Daoy (cell line): ENCODE results near the gene ERCC5. TPM values are rescaled to one million over a fixed set of nuclear protein-coding genes. Genes with fewer than 3 reads are reported as not detected.
A peak's percentile ranks its signal among the peaks of the same experiment; 100 is the strongest.

Experiments
- DNase-seq: peaks from one replicate; pipeline ENCODE4 v3.0.0-alpha.2; 2015; ENCODE audit warnings: low read depth
- total RNA-seq: library from RNA; depleted of rRNA; stranded (reverse); fragments of >200 nt; shearing (Covaris generic); gene quantifications from 2 replicates; pipeline ENCODE4 v1.2.3, GENCODE V29; 2014

Gene ERCC5
- total RNA-seq, 1 experiment from 2014 or later: 29.2 TPM

- no peak for DNase-seq
Measured at GRCh38 chr13:102845289-102845629, 573 bp upstream of the ERCC5 start.

GRCh38 chr13:102846261-102847015, 606 bp downstream of the ERCC5 start:
- DNase-seq: peak; percentile 29

DNA sequence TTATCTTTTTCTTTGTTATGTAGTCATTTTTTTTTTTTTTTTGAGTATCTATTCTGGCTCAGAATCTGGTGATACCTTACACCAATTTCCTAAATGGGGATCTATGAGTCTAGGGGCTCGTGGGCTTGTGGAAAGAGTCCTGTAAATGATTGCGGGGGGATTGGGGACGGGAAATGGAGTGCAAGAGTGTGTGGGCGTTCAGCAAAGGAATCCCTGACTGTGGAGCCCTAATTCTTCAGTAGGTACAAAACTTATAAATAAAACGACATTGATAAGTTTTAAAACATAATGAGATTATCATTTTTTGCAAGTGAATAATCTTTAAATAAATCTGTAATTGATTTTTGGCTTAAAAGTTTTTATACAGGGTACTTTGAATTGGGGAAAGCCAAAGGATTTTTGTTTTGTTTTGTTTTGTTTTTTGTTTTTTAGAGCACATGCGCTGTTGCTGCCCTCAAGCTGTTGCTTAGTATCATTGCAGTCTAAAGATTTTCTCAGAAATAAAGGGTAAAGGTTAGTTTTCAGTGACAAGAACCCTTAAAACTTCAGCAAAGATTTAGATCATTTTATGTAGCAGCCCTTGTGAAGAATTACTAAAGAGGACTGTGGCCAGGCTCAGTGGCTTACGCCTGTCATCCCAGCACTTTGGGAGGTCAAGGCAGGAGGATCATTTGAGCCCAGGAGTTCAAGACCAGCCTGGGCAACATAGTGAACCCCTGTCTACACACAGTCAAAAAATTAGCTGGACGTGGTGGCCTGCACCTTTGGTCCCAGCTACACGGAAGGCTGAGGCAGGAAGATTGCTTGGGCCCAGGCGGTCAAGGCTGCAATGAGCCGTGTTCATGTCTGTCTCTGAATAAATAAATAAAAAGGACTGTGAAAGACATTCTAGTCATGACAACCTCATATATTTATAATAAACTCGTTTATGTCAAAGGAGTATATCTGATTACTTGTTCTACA, 1.7 kb downstream of the ERCC5 start:
- DNase-seq: no peak

GRCh38 chr13:102848956-102849355, 3.1 kb downstream of the ERCC5 start:
- no peak for DNase-seq

- no peak for DNase-seq
Measured at GRCh38 chr13:102852556-102852955, 6.7 kb downstream of the ERCC5 start.

DNA sequence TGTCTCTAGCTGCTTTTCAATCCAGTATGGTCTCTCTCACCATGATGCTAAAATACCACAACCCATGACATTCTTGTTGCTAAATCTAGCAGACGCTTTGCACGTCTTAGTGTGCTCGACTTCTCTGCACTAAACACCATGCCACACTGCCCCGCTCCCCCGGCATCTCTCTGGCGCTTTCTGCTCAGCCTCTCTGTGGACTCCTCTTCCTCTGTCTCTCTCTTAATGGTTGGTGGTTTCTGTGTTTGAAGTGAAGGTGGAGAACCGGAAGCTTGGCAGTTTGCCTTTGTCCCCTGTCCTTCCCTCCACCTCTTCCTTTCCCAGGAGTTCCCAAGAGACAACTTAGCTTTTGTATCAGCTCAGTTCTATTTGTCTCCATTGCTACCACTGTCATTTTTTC, 8.8 kb downstream of the ERCC5 start:
- DNase-seq: no peak

- DNase-seq: peak; percentile 46
Measured at GRCh38 chr13:102856557-102856956, 10.7 kb downstream of the ERCC5 start.

GRCh38 chr13:102862624-102863210, 16.9 kb downstream of the ERCC5 start:
- DNase-seq: no peak

DNA sequence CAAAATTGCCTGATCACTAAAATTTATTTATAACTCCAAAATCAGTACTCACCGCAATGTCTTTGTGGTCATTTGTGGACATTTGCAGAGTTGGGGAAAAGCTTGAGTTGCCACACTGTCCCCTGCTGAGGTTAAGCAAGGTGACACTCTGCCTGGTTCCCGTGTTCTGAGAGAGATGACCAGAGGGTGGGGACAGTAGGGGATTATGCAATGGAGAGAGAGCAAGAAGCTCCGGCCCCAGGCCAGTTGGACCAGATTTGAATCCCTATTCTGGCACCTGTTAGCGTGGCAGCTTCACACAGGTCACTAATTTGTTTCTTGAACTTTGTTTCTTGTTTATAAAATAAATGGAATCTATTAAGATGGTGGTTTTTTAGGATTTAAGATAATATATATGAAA, 17.8 kb downstream of the ERCC5 start:
- DNase-seq: no peak

- no peak for DNase-seq
Measured at GRCh38 chr13:102868366-102868936, 22.6 kb downstream of the ERCC5 start.

- no peak for DNase-seq
Measured at GRCh38 chr13:102869948-102870676, 24.3 kb downstream of the ERCC5 start.

DNA sequence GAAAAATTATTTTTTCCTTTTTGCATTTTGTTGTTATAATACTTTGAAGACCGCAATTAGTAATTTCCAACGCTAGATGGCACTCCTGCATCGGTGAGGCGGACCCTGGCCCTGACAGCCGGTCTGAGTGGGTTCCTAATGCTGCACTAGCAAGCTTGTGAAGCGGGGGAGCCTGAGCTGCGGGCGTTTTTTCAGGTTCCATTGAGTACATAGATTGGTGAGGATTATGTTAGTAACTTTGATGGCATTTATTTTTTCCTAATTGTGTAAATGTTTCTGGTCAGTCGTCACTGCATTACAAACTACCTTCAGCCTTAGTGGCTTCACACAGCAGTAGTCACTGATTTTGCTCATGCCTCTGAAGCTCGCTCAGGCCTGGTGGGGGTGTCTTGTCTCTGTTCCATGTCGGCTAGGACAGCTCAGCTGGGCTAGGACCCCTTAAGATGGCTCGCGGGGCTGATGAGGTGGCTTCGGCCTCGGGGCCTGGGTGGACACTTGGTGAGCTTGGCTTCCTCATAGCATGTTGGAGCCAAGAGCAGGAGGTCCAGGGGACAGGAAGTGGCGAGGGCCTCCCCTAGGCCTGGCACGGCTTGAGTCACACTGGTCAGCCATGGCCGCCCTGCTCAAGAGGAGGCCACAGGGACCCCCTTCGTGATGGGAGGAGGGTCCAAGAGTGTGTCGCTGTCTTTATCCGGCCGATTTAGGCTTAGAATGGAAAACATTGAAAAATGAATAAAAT, 25.0 kb downstream of the ERCC5 start:
- DNase-seq: peak; percentile 42

- no peak for DNase-seq
Measured at GRCh38 chr13:102872131-102872530, 26.3 kb downstream of the ERCC5 start.

GRCh38 chr13:102872531-102872930, 26.7 kb downstream of the ERCC5 start:
- no peak for DNase-seq

GRCh38 chr13:102873653-102874052, 27.8 kb downstream of the ERCC5 start:
- peak; percentile 3 for DNase-seq

- DNase-seq: no peak
Measured at GRCh38 chr13:102875256-102875655, 29.4 kb downstream of the ERCC5 start.

DNA sequence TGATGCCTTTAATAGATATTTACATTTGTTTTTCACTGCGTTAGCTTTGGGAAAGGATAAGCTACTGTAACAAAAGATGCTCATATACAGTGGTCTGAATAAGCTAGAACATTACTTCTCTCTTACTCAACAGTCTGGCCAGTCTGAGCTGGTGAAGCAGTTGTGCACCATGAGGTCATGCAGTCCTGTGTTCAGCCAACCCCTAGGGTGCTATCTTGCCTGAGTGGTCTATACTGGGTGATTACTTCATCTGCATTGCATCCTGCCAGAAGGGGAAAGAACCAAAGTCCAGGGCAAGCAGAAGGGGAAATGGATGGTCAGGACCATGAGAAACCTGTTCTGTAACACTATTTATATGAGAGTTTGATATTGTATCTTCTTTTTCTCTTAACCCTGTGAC, 31.5 kb downstream of the ERCC5 start:
- DNase-seq: no peak

- DNase-seq: no peak
Measured at GRCh38 chr13:102878481-102878880, 32.6 kb downstream of the ERCC5 start.

- no peak for DNase-seq
Measured at GRCh38 chr13:102879793-102880499, 34.1 kb downstream of the ERCC5 start.
